Measurements from ENCODE around the gene UBE2C.

Gene UBE2C

DNA sequence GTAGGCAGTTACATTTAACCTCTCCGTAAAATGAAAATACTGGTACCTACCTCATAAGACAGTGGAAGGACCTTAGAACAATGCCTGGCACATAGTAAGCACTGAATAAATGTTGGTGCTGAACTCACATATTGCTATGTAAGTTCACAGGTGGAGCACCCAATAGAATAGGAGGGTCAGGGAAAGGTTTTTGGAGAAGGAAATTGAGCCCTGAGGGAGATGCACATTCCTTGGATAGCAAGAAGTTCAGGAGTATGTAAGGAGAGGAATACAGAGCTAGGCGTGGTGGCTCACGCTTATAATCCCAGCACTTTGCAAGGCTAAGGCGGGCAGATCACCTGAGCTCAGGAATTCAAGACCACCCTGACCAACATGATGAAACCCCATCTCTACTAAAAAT lies 7.0 kb downstream of the UBE2C start:
- TF ChIP-seq EZH2phosphoT487 (IDR thresholded peaks at IDR 0.05; ENCODE audit: low read length), result no peak
- TF ChIP-seq EZH2 (optimal IDR thresholded peaks at IDR 0.05; ENCODE audit: low read depth, low read length), result no peak
- TF ChIP-seq, protein P1, sequence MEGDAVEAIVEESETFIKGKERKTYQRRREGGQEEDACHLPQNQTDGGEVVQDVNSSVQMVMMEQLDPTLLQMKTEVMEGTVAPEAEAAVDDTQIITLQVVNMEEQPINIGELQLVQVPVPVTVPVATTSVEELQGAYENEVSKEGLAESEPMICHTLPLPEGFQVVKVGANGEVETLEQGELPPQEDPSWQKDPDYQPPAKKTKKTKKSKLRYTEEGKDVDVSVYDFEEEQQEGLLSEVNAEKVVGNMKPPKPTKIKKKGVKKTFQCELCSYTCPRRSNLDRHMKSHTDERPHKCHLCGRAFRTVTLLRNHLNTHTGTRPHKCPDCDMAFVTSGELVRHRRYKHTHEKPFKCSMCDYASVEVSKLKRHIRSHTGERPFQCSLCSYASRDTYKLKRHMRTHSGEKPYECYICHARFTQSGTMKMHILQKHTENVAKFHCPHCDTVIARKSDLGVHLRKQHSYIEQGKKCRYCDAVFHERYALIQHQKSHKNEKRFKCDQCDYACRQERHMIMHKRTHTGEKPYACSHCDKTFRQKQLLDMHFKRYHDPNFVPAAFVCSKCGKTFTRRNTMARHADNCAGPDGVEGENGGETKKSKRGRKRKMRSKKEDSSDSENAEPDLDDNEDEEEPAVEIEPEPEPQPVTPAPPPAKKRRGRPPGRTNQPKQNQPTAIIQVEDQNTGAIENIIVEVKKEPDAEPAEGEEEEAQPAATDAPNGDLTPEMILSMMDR (IDR thresholded peaks at IDR 0.05; ENCODE audit: low read length), result no peak
- Histone ChIP-seq H4K20me1 (ENCODE audit: insufficient read depth, low read length) (no peaks in the 10 kb centered on the region), H3K27ac (ENCODE audit: low read length) (no peak overlapping the region), H3K27me3 (replicated peaks; ENCODE audit: insufficient read depth, low read length) (no peaks in the 10 kb centered on the region), H3F3A (ENCODE audit: insufficient read depth, low read length) (peaks cover 22% of the 10 kb centered on the region), H3K4me1 (ENCODE audit: low read length) (no peaks in the 10 kb centered on the region), H3K79me2 (ENCODE audit: low read length) (peaks cover 1% of the 10 kb centered on the region; the same call in 1 of the 2 replicates), H3K9ac (ENCODE audit: low read length) (no peak overlapping the region), H3K4me2 (ENCODE audit: low read depth, low read length) (no peak overlapping the region), H3K9me3 (replicated peaks; ENCODE audit: insufficient read depth, low read length) (no peaks in the 10 kb centered on the region), H3K4me3 (ENCODE audit: low read length) (no peak overlapping the region), H2AFZ (ENCODE audit: low read length) (no peak overlapping the region), H3K9me2 (replicated peaks; ENCODE audit: insufficient read depth, low read length) (no peaks in the 10 kb centered on the region), H3K36me3 (replicated peaks; ENCODE audit: insufficient read depth, low read length) (0 out of 2 replicates have a peak, but pooled peaks cover 3% of the 10 kb centered on the region)
- DNase-seq, result no peak

DNA sequence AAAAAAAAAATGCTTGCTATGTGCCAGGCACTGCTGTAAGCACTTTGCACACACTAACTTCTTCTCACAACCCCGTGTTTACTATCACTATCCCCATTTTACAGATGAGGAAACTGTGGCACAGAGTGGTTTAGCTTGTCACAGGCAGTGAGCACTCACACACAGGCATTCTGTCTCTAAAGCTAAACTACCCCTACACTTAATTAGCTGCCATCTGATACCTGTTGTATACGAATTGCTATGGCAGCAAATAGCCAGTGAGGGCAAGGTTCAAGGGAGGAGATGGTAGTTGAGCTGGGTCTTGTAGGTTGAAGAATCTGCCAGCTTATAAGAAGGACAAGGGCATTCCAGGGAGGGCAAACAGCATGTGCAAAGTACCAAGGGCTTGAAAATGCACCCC lies 9.5 kb downstream of the UBE2C start:
- Histone ChIP-seq H3K27me3 (replicated peaks; ENCODE audit: insufficient read depth, low read length) (no peaks in the 10 kb centered on the region), H3K9me2 (replicated peaks; ENCODE audit: insufficient read depth, low read length) (no peaks in the 10 kb centered on the region), H2AFZ (ENCODE audit: low read length) (no peak overlapping the region), H3K4me1 (ENCODE audit: low read length) (no peaks in the 10 kb centered on the region), H3K36me3 (replicated peaks; ENCODE audit: insufficient read depth, low read length) (no peaks in the 10 kb centered on the region), H3K4me3 (ENCODE audit: low read length) (no peak overlapping the region), H4K20me1 (ENCODE audit: insufficient read depth, low read length) (no peaks in the 10 kb centered on the region), H3K9me3 (replicated peaks; ENCODE audit: insufficient read depth, low read length) (no peaks in the 10 kb centered on the region), H3K9ac (ENCODE audit: low read length) (no peak overlapping the region), H3F3A (ENCODE audit: insufficient read depth, low read length) (peaks cover 17% of the 10 kb centered on the region), H3K27ac (ENCODE audit: low read length) (no peak overlapping the region), H3K4me2 (ENCODE audit: low read depth, low read length) (no peak overlapping the region), H3K79me2 (ENCODE audit: low read length) (no peaks in the 10 kb centered on the region)
- no peak for DNase-seq
- no peak for TF ChIP-seq EZH2phosphoT487 (IDR thresholded peaks at IDR 0.05; ENCODE audit: low read length)

GRCh38 chr20:45822857-45823256 lies 10.4 kb downstream of the UBE2C start:
- no peaks in the 10 kb centered on the region for H3K36me3 ChIP-seq (replicated peaks; ENCODE audit: insufficient read depth, low read length)
- H3K9me3 ChIP-seq (replicated peaks; ENCODE audit: insufficient read depth, low read length), result no peaks in the 10 kb centered on the region
- no peaks in the 10 kb centered on the region for H3K4me1 ChIP-seq (ENCODE audit: low read length)
- H3K9me2 ChIP-seq (replicated peaks; ENCODE audit: insufficient read depth, low read length), result no peaks in the 10 kb centered on the region
- H3K9ac ChIP-seq (ENCODE audit: low read length), result no peak overlapping the region
- H3K27me3 ChIP-seq (replicated peaks; ENCODE audit: insufficient read depth, low read length), result no peaks in the 10 kb centered on the region
- H3F3A ChIP-seq (ENCODE audit: insufficient read depth, low read length), result peaks cover 9% of the 10 kb centered on the region; the same call in 1 of the 2 replicates
- no peak overlapping the region for H3K4me2 ChIP-seq (ENCODE audit: low read depth, low read length)
- H3K4me3 ChIP-seq (ENCODE audit: low read length), result no peak overlapping the region
- DNase-seq, result no peak
- no peak overlapping the region for H3K27ac ChIP-seq (ENCODE audit: low read length)
- H3K79me2 ChIP-seq (ENCODE audit: low read length), result no peaks in the 10 kb centered on the region
- H4K20me1 ChIP-seq (ENCODE audit: insufficient read depth, low read length), result no peaks in the 10 kb centered on the region
- TF ChIP-seq EZH2 (optimal IDR thresholded peaks at IDR 0.05; ENCODE audit: low read depth, low read length), result no peak
- TF ChIP-seq, protein P1 (IDR thresholded peaks at IDR 0.05; ENCODE audit: low read length), result no peak
- H2AFZ ChIP-seq (ENCODE audit: low read length), result no peak overlapping the region

- H3K27ac ChIP-seq (ENCODE audit: low read length), result no peak overlapping the region
- H3K4me2 ChIP-seq (ENCODE audit: low read depth, low read length), result no peak overlapping the region
Observed at GRCh38 chr20:45823949-45824835, 11.7 kb downstream of the UBE2C start.

More at GRCh38 chr20:45823949-45824835, 11.7 kb downstream of the UBE2C start:
- Histone ChIP-seq H4K20me1 (ENCODE audit: insufficient read depth, low read length) (no peaks in the 10 kb centered on the region), H3K36me3 (replicated peaks; ENCODE audit: insufficient read depth, low read length) (no peaks in the 10 kb centered on the region), H3F3A (ENCODE audit: insufficient read depth, low read length) (0 out of 2 replicates have a peak, but pooled peaks cover 2% of the 10 kb centered on the region), H2AFZ (ENCODE audit: low read length) (no peak overlapping the region), H3K9me3 (replicated peaks; ENCODE audit: insufficient read depth, low read length) (no peaks in the 10 kb centered on the region), H3K4me1 (ENCODE audit: low read length) (no peaks in the 10 kb centered on the region), H3K9me2 (replicated peaks; ENCODE audit: insufficient read depth, low read length) (no peaks in the 10 kb centered on the region), H3K79me2 (ENCODE audit: low read length) (no peaks in the 10 kb centered on the region), H3K27me3 (replicated peaks; ENCODE audit: insufficient read depth, low read length) (no peaks in the 10 kb centered on the region), H3K4me3 (ENCODE audit: low read length) (no peak overlapping the region), H3K9ac (ENCODE audit: low read length) (no peak overlapping the region)
- no peak for DNase-seq
- TF ChIP-seq EZH2phosphoT487 (IDR thresholded peaks at IDR 0.05; ENCODE audit: low read length) (no peak), EZH2 (optimal IDR thresholded peaks at IDR 0.05; ENCODE audit: low read depth, low read length) (no peak)
- TF ChIP-seq, protein P1 (IDR thresholded peaks at IDR 0.05; ENCODE audit: low read length), result no peak

All from MM.1S (cell line).